DMS53 treated with DMSO at 0.1 percent for 48 hours (cell line): Measurements from ENCODE around the gene CTBP2.
A peak's percentile ranks its signal among the peaks of the same experiment; 100 is the strongest.

Experiments used
- DNase-seq: peaks from one replicate; lab custom pipeline; 2025; ENCODE audit not compliant: unreplicated experiment; lab: John Stamatoyannopoulos, UW

The CTBP2 gene

DNA sequence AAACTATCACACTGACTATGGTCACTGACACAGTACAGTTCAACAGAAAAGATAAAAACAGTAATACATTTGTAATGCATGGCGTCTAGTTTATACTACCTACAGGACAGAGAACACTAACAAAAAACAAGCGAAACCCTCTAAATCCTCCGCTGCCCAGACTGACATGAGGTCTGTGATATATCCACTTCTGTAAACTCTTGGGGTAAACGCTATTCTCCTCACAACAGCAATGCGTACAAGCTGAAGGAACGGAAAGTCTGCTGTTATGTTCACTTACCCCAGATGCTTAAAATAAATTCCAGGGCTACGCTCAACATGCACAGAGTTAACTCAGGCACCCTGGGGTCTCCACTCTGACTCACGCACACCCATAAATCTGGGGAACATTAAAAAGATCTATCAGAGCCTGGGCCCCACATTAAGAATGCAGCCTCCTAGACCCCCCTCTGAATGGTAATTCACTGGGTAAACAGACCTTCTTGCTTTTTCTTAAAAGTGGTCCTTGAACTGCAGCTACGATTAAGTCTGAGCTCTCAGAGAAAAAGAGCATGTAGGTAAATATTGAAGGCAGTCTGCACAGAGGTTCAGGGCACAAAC, 105.6 kb downstream of the CTBP2 start:
- no peak for DNase-seq

DNA sequence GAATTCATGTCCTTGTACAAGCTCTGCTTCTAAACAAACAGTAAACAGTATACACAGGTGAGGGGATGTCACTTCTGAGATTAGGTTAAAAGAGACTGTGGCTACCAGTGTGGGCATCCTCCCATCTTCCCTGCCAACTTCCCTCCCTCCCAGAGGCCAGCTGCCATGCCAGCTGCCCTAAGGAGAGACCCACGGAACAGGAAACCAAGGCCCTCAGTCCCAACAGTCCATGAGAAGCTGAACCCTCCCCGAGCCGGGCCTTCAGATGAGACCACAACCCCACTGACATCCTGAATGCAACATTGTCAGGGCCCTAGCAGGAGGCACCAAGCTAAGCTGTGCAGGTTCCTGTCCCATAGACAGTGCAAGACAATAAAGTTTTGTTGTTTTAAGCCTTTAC, 106.1 kb downstream of the CTBP2 start:
- no peak for DNase-seq

DNA sequence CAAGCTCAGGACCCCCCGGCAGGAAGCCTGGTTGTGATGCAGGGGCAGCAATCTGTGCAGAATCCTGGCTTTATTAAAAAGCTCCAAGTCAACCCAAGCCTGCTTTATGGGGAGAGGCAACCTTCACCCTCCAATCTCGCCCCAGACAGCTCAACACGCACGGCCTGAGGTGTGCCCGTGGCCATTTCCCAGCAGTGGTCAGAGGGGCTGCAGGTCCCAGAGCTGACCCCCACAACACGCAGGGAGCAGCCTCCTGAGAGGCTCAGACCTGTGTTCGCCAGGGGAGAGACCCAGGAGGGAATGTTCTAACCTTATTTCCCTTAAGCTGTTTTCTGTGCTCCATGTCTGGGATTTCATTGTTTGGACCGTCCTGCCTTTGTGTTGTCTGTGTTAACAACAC, 108.2 kb downstream of the CTBP2 start:
- no peak for DNase-seq

DNA sequence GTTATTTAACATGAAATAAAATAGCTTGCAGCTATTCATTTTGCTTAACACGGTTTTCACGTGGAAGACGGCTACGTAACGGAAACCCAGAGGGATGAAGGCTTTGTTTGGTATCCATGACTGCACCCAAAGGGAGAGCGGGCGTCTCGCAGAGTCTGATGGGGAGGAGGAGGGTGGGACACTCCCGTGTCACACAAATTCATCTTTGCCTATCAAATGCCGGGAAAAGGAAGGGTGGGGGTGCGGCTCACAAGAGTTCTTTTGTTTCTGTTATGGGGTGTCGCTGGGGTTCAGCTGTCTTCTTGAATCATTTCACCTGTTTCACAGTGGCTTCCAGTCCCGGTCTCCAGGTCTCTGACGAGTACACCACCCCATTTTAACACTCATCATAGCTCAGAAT, 110.0 kb downstream of the CTBP2 start:
- DNase-seq: no peak

DNA sequence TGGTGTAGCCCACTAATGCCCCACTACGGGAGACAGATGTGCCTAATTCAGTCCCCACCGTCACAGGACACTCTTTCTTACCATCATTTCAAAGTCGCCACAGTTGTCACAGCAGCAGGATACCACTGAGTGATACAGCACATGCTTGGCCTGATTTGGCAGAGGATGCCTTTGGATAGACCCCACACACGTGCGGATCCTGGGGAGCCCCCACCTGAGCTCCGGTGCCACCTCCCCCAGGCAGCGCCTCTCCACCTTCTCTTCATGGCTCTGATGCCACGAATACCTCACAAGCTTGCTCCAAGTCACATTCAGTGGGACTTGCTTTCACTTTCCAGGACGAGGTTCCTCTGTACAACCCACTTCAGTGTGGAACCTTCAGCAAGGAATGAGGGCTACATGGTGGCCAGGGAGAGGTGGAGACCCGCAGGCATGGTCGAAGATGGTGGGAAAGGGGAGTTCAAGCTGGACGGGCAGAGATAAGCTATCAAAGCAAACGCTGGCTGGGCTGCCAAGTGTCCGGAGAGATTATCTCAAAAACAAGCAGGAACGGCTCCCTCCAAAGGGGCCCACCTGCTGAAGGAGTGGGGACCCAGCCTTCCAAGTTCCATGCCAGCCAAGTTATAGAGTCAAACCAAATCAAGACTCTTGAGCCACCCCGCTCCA, 111.0 kb downstream of the CTBP2 start:
- no peak for DNase-seq

DNA sequence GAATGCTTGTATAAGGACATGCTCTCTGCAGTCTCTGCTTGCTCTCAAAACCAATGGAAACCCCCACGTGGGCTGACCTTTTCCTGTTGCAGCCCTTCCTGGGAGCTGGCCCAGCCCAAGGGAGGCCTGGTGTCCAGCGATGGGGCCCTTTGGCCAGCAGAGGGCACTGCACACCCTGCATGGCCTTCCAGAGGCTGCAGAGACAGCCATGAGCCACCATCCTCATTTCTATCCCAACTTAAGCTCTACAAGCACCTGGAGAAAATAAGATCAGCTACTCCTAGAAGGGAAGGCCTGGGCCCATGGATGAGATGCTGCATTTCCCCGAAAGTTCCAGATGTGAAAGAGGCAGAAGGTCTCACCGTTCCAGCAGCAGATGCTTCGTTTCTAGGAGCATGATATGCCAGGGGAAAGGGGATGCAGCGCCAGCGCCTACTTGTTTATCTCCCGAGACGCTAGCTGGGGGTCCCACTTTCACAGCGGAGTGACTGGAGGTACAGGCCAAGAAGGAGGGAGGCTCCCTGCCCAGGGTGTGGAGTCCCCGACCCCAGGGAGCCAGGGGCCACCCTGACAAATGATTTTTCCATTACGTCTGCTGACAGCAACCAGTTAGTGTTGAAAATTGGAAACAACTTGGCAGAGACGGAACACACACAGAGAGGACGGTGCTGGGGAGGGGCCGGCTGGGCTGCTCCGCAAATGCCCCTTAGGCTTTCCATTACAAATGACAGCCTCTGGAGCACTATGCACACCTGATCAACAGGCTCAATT, 112.1 kb downstream of the CTBP2 start:
- peak; percentile 73 for DNase-seq

DNA sequence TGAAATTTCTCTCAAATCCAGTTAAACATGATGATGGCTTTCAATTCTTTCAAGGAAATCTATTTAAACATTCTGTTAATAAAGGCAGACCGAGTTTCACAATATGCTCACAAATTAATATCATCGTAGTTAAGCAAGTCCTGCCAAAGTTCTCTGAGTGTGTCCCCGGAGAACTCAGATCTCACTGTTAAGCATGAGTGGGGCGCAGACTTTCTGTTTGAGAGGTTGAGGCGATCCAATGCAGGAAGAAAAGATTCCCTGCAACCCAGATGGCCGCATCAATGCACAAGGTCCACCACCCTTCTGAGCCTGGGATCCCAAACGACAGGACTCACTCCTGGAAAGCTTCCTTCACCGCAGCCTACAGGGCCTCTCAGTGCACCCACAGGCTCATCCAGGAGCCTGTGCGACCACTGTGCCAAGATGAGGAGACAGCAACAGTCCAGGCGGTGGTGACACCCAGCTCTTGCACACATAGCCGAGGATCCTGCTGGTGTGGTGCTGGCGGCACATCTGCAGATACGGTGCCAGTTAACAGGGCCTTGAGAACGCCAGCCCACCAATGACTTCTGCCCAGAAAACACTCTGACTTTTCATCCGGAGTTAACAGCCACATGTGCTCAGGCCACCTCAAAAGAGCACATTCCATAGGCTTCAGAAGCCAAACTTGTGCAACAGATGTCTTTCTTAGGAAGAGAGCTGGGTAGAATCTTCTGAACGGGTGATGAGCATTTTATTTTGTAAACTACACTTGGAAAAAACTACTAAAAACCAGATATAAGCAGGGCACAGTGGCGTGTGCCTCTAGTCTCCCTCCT, 116.3 kb downstream of the CTBP2 start:
- DNase-seq: no peak

DNA sequence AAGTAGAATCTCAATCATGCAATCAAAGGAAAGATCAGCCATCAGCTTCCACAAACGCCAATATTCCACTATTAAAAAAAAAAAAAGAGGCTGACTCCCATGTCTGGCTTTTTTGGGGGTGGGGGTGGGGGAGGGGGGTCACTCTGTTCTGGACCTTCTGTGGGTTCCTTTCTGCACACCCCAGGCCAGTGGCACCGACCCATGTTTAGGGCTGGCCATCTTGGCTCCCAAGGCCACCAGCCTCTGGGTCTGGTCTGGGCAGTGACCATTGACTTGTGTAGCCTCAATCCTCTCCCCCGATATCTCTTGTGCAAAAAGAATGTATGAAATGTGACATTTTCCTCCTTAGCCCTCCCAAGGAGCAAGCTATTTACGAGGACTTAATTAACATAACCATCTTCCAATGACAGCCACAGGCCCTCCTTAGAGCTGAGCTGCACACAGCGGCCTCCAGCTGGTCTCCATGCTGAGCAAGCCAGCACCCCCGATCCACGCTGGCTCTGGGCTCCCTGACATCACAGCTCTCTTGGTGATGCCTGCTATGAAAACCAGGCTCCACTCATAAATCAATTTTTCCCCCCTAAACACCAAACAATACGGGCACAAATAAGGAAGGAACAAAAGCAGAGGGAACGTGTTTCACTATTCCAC, 118.4 kb downstream of the CTBP2 start:
- no peak for DNase-seq

DNA sequence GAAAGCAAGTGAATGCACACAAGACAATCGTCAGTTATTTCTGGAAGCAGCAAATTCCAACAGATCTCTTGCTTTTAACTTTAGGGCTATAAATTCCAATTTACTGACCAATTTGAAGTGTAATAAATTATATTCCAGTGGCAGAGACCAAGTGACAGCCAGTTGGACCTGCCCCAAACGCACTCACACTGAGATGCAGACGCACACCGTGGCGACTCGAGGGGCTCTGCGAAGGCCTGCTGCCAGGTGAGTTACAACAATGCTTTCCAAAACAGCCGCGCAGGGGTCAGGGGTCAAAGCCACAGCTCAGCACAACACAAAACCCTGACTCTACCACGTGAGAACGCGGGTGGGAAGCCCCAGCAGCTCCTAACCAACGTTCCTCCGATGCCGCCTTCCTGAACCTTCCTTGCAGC, 121.0 kb downstream of the CTBP2 start:
- DNase-seq: no peak

DNA sequence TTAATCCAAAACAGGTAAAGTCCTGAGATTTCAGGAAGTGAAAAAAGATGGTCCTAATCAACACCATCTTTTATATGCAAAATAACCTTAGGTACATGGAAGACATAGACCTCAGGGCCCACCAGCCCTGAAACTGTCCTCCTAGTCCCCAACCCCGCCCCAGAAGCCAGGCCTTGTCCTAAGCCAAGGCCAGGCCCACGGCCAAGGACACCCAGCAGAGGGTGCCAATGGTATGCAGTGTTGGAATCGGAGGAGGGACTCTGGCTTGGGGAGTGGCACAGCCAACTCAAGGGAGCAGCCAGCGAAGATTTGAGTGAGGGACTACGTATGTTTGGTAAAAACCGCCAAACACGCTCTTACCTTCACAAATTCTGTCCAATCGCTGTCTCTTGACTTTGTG, 121.7 kb downstream of the CTBP2 start:
- no peak for DNase-seq

DNA sequence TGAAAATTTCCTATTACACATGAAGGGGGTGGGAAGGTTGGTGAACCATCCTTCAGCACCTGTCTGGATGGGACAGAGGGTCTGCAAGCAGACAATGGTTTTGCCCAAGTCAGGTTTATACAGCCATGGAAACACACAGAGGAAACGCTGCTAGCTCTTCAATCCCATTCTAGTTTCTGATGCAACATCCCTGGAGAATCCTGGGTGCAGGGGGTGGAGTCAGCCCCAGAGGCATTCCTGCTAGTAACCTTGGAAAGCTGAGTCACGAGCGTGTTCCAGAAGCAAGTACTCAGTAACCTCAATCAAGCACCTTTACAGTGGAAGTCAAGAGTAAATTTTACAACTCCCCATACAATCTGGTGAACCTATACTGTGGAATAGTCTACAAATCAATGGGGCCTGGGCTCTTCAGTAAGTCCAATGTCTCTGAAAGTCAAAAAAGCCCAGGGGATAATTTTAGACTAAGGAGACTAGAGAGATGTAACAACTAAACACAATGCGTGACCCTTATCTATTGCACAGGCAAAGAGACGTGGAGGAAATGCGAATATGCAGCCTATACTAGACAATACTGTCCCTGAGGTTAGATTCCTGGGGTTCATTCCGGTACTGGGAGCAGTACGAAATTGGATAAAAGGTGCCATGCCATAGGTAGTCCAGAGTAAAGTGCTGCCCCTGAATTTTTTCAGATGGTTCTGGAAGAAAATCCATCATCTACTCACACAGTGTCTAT, 123.1 kb downstream of the CTBP2 start:
- DNase-seq: no peak

DNA sequence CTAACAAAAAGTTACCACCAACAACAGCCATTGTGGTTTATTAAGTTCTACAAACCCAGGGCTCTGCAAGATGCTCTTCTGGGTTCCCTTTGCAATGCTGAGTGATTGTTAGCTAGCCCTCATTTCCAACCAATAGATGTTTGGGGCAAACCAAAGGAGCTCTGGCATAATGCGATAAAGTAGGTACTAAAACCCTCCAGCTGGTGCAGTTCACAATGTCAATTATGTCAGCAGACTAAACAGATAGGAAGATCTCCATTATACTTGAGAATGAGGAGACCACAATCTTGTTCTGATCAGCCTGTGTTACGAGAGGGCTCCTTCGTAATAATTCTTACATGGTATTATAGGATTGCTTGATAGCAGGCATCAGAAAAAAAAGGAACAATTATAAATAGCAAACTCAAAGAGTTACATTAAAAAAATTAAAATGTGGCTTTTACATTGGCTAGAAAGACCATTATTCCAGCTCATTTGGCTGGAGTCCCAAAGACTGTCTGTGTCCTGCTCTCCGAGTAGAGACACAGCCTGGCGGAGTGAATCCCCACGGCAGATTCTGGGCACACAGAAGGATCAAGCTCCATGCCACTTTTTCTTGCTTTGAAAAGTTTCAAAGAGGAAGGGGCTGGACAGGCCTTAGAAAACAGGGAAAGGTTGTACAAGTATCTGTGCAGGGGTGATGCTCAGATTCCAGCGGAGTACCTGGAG, 124.6 kb downstream of the CTBP2 start:
- no peak for DNase-seq

DNA sequence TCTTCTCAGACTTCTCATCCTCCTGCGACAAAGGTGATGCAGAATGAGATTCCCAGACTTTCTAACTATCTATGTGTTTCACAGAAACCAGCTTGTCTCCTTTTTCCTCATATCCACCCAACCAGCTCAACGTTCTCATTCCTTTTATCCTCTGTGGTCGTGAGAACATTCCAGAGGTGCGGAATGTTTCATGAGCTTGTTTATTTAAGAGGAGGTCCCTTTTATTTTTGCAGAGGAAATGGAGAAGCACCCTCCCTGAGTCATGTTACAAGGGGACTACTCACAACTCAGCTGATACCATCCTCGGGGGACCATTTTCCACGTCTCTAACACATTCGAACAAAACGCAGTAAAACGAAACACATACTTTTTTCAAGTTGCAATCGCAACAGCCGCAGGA, 125.2 kb downstream of the CTBP2 start:
- no peak for DNase-seq

DNA sequence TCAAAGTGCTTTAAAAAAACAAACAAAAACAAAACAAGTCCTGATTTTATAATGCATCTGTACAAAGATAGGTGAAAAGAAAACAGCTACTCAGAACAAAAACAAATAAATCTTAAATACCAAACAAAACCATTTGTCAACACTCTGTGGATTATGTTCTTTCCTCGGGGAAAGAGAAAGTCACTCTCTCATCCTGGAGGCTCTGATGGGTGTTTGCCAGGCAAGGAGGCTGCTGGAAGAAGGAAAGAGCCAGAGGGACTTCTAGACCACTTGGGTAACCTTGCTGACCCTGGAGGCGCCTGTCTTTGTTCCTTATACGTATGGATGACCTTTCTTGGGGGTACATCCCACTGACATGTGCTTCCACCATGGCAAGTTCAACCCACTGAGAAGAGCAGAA, 125.7 kb downstream of the CTBP2 start:
- no peak for DNase-seq

DNA sequence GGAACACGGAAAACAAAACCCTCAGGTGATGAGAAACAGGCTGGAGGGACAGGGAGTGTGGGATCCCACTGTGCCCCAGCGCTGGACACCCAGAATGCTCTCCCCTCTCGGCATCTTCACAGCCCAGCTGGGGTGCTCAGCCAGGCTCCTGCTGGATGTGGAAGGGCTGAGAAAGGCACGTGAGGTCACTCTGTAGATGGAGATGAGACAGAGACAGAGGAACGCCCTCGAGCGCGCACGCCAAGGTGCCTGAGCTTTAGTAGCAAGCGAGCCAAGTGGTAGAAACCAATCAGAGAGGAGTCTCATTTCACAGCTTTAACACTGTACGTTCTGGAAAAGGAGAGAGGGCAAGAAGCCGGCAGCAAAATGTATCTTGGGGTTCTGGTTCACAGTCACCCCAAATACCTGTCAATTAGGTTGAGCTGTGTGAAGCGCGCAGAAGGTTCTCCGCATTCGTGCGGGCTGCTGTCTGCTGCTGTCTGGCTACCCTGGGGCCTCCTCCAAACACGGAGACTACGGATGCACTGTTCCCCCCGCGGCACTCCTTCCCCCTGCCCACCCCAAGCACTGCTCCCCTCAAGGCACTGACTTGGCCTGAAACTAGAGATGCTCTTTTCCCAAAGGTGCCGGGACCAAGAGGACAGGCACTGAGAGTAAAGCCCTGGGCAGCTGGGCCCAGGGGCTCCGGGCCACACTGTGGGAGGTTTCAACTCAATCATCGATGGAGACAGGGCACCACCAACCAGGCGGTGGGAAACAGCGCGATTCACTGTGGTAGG, 127.0 kb downstream of the CTBP2 start:
- DNase-seq: no peak

DNA sequence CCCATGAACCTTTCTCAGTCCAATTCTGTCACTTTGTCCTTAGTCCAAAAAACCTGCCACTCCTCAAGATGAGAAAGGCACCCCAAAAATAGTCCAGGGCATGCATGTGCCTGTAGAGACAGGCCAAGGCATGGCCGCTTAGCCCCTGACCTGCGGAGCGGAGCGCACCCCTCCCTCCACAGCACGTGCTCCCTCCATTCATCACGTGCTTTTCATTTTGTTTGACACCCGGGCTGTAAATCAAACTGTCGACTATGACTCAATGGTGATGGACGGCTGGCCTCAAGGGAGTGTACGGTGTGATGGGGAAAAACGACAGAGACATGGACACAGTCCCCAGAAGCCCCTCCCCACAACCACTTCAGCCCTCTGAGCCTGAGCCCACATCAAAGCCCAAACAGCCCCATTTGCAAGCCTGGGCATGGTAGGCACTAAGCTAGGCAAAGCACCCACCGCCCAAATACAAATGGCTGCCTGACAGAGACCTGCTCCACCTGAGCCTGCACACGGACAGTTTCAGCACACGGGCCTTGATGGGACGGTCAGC, 127.8 kb downstream of the CTBP2 start:
- DNase-seq: no peak

DNA sequence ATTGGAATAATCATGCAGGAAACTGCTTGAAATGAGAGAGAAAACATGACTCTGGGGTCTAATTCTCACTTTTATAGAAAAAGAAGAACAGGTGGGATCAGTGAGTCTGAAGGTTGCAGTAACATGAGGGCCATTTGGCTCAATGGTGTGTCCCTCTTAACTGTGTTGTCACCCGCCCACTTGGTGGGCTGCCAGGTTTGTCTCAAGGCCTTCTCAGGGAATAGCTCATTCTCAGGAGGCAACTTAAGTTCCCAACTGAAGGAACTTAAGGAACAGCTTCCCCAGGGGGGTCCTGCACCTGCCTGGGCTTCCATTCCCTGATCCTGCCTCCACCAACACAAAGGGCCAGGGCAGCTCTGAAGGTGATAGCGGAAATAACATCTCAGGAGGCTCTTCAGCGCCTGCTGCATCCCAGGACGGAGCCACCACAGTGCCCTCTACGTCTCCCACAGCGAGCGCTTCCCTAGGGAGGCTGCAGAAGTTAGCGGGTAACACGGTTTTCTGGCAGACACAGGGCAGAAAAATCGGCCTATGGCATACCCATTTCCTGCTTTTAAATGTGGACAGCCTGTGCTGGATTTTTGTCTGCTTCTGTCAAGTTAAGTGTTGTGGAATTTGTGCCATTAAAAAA, 129.7 kb downstream of the CTBP2 start:
- DNase-seq: no peak

DNA sequence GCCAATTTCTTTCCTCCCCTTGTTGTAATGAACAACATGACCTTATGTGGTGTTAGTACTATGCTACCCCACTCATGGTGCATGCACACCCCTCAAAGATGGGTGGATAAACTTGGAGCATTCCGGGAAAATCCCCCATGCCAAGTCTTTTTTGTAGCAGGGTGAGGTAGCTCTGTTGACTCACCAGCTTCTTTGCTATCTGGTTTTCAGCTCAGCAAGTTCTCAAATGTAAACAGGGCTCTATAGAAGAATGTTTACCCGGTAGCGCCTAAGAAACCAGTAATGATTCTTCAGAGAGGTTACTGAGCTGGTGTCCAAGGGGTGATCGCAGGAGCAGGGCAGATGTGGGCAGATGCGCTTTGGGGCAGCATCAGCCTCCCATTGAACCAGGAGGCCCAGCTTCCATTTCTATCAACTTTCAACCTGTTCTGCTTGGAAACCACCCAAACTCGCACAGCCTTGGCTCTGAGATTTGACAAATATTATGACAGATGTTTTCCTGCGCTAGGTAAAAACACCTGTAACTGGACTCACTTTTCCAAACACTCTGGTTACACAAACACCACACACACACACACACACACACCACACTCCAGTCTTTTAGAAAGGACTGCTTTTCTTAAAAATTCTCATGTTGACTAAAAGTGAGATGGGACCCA, 130.7 kb downstream of the CTBP2 start:
- DNase-seq: no peak
